ENCODE data around the gene CAMSAP3. TPM values are rescaled to one million over a fixed set of nuclear protein-coding genes. Genes with fewer than 3 reads are reported as not detected.

CAMSAP3 gene
- total and polyA plus RNA-seq, 10 of the 15 experiments (the other 5 are each of a cell fraction or from before 2014, with no cell fraction given): 0.03 to 6.3 (median 0.72) TPM

DNA sequence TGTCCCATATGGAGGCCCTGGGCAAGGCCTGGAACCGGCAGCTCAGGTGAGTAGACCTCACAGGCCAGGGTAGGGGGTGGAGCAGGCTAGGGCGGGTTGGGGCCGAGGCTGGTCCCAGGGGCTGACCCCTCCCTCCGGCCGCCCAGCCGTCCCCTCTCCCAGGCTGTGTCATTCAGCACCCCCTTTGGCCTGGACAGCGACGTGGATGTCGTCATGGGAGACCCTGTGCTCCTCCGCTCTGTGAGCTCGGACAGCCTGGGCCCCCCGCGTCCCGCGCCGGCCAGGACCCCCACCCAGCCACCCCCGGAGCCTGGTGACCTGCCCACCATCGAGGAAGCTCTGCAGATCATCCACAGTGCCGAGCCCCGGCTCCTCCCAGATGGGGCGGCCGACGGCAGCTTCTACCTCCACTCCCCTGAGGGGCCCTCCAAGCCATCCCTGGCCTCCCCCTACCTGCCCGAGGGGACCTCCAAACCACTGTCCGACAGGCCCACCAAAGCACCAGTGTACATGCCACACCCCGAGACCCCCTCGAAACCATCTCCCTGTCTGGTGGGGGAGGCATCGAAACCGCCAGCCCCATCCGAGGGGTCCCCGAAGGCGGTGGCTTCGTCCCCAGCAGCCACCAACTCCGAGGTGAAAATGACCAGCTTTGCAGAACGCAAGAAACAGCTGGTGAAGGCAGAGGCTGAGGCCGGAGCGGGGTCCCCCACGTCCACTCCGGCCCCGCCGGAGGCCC, 16.0 kb downstream of the CAMSAP3 start:
- H4K20me1 ChIP-seq (ENCODE audit: control insufficient read depth, insufficient read depth): no peaks in the 10 kb centered on the region
- TF ChIP-seq POLR2A (IDR thresholded peaks at IDR 0.05; ENCODE audit: low read depth, low read length): no peak
- TF ChIP-seq, protein P1, sequence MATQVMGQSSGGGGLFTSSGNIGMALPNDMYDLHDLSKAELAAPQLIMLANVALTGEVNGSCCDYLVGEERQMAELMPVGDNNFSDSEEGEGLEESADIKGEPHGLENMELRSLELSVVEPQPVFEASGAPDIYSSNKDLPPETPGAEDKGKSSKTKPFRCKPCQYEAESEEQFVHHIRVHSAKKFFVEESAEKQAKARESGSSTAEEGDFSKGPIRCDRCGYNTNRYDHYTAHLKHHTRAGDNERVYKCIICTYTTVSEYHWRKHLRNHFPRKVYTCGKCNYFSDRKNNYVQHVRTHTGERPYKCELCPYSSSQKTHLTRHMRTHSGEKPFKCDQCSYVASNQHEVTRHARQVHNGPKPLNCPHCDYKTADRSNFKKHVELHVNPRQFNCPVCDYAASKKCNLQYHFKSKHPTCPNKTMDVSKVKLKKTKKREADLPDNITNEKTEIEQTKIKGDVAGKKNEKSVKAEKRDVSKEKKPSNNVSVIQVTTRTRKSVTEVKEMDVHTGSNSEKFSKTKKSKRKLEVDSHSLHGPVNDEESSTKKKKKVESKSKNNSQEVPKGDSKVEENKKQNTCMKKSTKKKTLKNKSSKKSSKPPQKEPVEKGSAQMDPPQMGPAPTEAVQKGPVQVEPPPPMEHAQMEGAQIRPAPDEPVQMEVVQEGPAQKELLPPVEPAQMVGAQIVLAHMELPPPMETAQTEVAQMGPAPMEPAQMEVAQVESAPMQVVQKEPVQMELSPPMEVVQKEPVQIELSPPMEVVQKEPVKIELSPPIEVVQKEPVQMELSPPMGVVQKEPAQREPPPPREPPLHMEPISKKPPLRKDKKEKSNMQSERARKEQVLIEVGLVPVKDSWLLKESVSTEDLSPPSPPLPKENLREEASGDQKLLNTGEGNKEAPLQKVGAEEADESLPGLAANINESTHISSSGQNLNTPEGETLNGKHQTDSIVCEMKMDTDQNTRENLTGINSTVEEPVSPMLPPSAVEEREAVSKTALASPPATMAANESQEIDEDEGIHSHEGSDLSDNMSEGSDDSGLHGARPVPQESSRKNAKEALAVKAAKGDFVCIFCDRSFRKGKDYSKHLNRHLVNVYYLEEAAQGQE (IDR thresholded peaks at IDR 0.05; ENCODE audit: low read depth, low read length): peak; percentile 68
- no peaks in the 10 kb centered on the region for H3K79me2 ChIP-seq (ENCODE audit: control insufficient read depth, insufficient read depth, low read length)
- H3K4me1 ChIP-seq (ENCODE audit: control insufficient read depth, insufficient read depth, low read length): no peaks in the 10 kb centered on the region
- ChIA-PET SMC1A (ENCODE audit: uncharacterized antibody, unreplicated experiment) (no interaction called here), RAD21 (ENCODE audit: unreplicated experiment) (no interaction called here), CTCF (no interaction called here), POLR2A (no interaction called here)
- in situ Hi-C loops (cut with MboI) (no loop called here), intact Hi-C loops (cut with micrococcal nuclease; ENCODE audit: unreplicated experiment) (no loop called here)
- DNase-seq (ENCODE audit: low read depth, low spot score): no peak
- BruUV-seq (replicated peaks): no TSS peak
- ATAC-seq: no peak
- FAIRE-seq: no peak
- no peak overlapping the region for H2AFZ ChIP-seq (ENCODE audit: control insufficient read depth, low read depth, low read length)
- WGBS (ENCODE audit: insufficient coverage, insufficient replicate concordance, low lambda C conversion rate, missing lambda C conversion rate): 48% methylated on average over 27 of the region's 41 CpGs
- H3K27ac ChIP-seq (ENCODE audit: control insufficient read depth, insufficient read depth): no peak overlapping the region
- H3K9ac ChIP-seq (ENCODE audit: control insufficient read depth, insufficient read depth, low read length): no peak overlapping the region
- no peak overlapping the region for H3K4me2 ChIP-seq (ENCODE audit: control insufficient read depth, insufficient read depth)
- H3K36me3 ChIP-seq (ENCODE audit: control insufficient read depth in 2 of 2, insufficient read depth in 2 of 2, low read length in 1 of 2): no peaks in the 10 kb centered on the region
- no peaks in the 10 kb centered on the region for H3K9me3 ChIP-seq (replicated peaks; ENCODE audit: control insufficient read depth, insufficient read depth, low read length)
- H3K27me3 ChIP-seq (replicated peaks in 1 of 2; ENCODE audit: control insufficient read depth in 2 of 2, insufficient read depth in 2 of 2, low read length in 1 of 2): no peaks in the 10 kb centered on the region
- H3K4me3 ChIP-seq: no peak overlapping the region
